SH-SY5Y (cell line): Measurements from ENCODE around the gene CLDN6.

ENCODE experiments used
- GATA2 ChIP-seq: IDR thresholded peaks from 2 replicates; pipeline ENCODE4 v1.6.1; 2011; ENCODE audit warnings: mild to moderate bottlenecking, low read depth, low read length
- GATA3 ChIP-seq: IDR thresholded peaks from 2 replicates; pipeline ENCODE4 v1.6.1; 2011; ENCODE audit warnings: low read depth, mild to moderate bottlenecking, low read length, moderate library complexity

DNA sequence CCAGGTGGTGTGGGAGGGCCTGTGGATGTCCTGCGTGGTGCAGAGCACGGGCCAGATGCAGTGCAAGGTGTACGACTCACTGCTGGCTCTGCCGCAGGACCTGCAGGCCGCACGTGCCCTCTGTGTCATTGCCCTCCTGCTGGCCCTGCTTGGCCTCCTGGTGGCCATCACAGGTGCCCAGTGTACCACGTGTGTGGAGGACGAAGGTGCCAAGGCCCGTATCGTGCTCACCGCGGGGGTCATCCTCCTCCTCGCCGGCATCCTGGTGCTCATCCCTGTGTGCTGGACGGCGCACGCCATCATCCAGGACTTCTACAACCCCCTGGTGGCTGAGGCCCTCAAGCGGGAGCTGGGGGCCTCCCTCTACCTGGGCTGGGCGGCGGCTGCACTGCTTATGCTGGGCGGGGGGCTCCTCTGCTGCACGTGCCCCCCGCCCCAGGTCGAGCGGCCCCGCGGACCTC, 4.5 kb downstream of the CLDN6 start:
- no peak for TF ChIP-seq GATA2
- TF ChIP-seq GATA3: no peak
